GM19328 (cell line): ENCODE data around the gene CATSPERD.

Source experiments
- ATAC-seq: cut with Tn5 transposase; IDR thresholded peaks from one replicate; pipeline ENCODE4 v1.9.1; 2021; ENCODE audit warnings: mild to moderate bottlenecking, moderate library complexity; ENCODE audit not compliant: unreplicated experiment

The CATSPERD gene

DNA sequence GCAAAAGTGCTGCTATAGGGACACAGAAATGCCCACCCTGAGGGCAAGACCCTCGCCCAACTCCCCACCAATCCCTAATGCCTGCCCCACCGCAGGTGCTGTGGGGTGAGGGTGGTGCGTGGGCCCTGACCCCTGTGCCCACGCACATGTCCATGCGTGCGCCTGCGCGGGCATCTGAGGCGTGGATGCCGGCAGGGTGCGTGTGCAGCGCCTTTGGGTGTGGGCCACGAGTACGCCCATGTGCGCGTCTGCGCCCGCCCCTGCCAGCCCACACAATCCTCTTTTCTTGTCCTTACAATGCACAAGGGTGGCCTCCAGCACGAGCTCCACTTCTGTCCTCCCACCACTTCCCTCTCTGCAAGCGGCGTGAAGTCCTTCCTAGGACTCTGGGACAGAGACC, 104.7 kb downstream of the CATSPERD start:
- ATAC-seq, result no peak

DNA sequence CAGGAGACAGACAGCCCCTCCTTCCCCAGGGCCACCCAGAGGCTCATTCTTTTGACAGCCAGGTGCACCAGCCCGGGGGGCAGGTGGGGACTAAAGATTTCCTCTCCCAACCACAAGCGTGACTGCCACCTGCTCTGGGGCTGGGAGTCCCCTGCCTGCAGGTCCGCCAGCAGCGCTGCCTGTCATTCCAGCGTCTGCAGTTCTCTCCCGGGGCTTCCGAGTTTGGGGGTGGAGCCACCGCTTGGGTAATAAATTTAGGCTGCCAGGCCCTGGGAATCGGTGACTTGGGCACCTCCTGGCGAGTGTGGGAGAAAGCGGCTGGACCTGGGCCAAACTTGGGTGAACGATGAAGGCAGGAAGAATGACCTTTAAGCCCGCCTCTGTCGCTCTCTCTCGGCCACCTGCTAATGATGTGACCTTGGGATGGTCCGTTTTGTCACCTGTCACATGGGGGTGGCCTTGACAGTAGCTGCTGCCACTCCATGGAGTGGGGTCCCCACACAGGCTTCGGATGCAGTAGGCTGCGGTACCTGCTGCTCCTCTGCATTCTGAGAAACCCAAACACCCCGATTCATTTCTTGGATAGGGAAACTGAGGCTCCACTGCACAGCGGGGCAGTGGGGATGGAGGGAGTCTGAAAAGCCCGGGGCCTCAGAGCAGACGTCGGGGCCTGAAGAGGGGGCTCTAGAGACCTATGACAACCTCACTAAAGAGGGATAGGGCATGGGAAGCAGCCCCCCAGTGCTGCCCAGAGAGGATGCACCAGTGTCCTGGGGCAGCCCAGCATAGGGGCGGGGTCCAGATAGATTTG, 106.3 kb downstream of the CATSPERD start:
- no peak for ATAC-seq

DNA sequence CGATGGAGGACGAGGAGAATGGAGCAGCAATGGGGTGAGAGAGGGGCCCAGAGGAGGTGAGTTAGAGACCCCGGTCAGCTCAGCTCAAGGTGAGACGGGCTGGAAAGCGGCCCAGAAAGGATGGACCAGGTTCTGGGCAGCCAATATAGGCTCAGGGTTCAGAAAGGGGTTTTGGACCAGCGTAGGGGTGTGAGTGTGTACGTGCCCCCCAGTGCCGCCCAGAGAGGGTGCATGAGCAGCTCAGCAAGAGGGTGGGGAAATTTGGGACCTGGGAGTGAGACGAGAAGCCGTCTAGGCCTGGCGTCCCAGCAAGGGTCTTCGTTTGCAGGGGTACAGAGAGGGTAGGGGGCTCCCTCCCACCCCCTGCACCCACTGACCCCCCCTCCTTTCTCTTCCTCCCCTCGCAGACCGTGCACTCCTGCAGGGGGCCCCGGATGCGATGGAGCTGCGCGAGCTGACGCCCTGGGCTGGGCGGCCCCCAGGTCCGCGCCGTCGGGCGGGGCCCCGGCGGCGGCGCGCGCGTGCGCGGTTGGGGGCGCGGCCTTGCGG, 107.0 kb downstream of the CATSPERD start:
- ATAC-seq, result no peak

GRCh38 chr19:5827891-5828660, 107.6 kb downstream of the CATSPERD start:
- peak; percentile 68 for ATAC-seq
